Activated T-helper 17 cell treated with anti-CD3 and anti-CD28 coated beads, Interleukin-2, amount 50 U/mL, for 72 hours (primary cell): Measurements from ENCODE around the gene CARHSP1. TPM values are rescaled to one million over a fixed set of nuclear protein-coding genes. Genes with fewer than 3 reads are reported as not detected.

Source experiments
- ATAC-seq: fragments of 150-1000 bp; cut with Tn5 transposase; replicated peaks from 2 replicates; pipeline ENCODE4 v1.10.0; 2021; ENCODE audit warnings: mild to moderate bottlenecking, moderate library complexity
- H3K27ac Mint-ChIP-seq: one replicate; pipeline ENCODE4 v1.8.0; 2022; ENCODE audit warnings: mixed read lengths
- H3K27me3 Mint-ChIP-seq: one replicate; pipeline ENCODE4 v1.8.0; 2022; ENCODE audit warnings: mixed read lengths
- H3K36me3 Mint-ChIP-seq: one replicate; pipeline ENCODE4 v1.8.0; 2022; ENCODE audit warnings: low read depth, mild to moderate bottlenecking, mixed read lengths
- H3K4me1 Mint-ChIP-seq: one replicate; pipeline ENCODE4 v1.8.0; 2022; ENCODE audit warnings: mixed read lengths
- H3K4me3 Mint-ChIP-seq: one replicate; pipeline ENCODE4 v1.8.0; 2022; ENCODE audit warnings: mild to moderate bottlenecking, mixed read lengths
- H3K9me3 Mint-ChIP-seq: one replicate; pipeline ENCODE4 v1.8.0; 2022; ENCODE audit warnings: mixed read lengths
- total RNA-seq, 2 donors: library from RNA; stranded (reverse); gene quantifications; one replicate each; pipeline ENCODE4 v1.2.3, GENCODE V29; 2022

Gene CARHSP1
- total RNA-seq, 2 donors from 2014 or later = 98.6 to 115 TPM

DNA sequence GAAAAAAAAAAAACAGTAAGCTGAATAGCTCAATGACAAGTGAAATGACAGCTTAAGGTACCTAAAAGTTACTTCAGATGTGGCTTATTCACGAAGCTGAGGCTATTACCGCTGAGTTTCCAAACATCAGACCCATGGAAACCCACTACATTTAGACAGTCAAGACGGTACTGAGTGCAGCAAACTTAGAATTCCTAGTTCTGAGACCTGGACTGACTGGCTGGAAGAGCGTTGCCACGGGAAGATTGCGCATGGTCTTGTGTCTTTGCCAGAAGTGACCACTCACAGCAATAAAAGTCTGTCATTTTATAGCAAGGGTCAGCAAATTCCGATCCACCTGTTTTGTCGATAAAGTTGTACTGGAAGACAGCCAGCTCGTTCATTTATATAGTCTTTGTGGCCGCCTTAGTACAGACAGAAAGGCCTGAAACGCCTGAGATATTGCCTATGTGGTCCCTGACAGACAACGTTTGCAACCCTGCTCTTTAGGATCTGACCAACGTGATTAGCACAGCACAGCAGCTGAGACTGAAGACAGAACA, 32.6 kb upstream of the CARHSP1 start:
- Mint-ChIP-seq H3K27me3 (no peaks in the 10 kb centered on the region), H3K4me3 (no peak overlapping the region), H3K27ac (no peak overlapping the region), H3K4me1 (no peaks in the 10 kb centered on the region), H3K36me3 (peaks cover 99% of the 10 kb centered on the region), H3K9me3 (no peaks in the 10 kb centered on the region)
- ATAC-seq = no peak

DNA sequence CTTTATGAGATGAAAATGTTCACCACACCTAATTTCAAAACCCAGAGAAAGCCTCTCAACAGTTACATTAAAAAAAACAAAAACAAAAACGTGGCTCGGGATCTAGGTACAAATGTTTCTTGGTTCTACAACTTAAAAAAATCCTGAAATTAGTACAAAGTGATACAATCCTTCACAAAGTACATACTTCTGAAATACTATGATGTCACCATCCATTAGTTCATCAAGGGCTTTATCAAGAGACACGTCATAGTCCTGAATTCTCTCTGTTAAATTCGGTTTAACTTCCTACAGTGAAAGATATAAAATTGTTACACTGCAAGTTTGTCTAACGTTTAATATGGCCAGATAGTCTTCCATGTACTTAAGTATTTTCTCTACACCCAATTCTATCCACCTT, 31.5 kb upstream of the CARHSP1 start:
- no peaks in the 10 kb centered on the region for H3K9me3 Mint-ChIP-seq
- no peak overlapping the region for H3K4me3 Mint-ChIP-seq
- H3K27ac Mint-ChIP-seq = peak overlapping the region; percentile 41
- H3K36me3 Mint-ChIP-seq = peaks cover 99% of the 10 kb centered on the region
- ATAC-seq = no peak
- no peaks in the 10 kb centered on the region for H3K4me1 Mint-ChIP-seq
- no peaks in the 10 kb centered on the region for H3K27me3 Mint-ChIP-seq

DNA sequence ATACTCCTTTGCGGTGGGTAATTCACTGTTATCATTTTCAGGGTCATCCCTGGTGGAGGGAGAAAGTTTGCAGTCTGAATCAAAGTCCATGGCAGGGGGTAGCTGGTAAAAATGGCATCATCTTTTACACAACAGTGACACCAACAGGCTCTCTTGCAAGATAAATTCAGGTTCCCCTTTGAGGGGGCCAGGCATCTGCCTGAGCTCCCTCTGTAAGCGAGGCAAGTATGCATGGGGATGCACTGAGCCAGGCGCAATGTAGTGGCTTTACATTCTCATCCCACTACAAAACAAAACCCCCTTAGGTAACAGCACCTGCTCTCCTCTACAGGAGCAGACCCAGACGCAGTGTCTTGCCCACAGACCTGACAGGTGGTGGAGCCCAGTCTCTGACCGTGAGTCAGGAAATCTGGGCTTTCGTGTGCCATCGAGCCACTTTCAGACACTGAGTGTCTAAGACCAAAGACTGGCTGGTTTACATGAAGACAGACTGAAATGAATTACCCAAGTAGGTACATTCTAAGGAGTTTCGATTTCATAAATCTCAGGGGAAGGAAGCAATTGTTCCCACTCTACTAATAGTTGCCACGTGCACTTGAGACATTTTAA, 31.0 kb upstream of the CARHSP1 start:
- Mint-ChIP-seq H3K4me1 (no peaks in the 10 kb centered on the region), H3K27ac (peak overlapping the region; percentile 36), H3K36me3 (peaks cover 99% of the 10 kb centered on the region), H3K9me3 (no peaks in the 10 kb centered on the region), H3K4me3 (no peak overlapping the region), H3K27me3 (no peaks in the 10 kb centered on the region)
- no peak for ATAC-seq

DNA sequence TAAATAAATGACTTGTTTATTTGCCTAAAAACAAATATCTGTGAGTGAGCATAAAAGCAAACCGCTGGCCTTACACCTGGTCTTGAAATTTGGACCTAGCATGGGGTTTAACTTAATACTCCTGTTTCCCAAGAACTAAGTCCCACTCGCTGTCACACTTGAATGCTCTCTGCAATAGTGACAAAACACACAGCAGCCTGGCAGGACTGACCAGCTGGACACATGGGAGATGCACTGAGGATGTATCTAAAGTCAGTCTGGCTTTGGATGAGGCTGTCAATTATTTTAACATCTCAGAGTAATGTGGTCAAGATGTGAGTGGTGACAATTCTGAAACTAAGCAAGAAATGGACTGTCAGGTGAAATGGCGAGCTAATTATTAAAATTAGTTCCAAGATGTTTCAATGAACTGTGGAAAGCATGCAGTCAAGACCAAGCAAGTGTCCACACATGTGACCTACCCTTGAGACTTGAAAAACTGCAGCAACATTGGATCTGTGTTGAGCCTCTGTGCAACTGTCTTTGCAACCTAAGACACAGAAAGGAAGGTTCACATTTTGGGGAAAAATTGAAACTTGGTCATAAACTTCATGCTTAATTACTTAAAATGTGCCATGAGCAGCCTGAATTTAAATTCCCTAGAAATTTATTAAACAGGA, 30.0 kb upstream of the CARHSP1 start:
- peaks cover 100% of the 10 kb centered on the region for H3K36me3 Mint-ChIP-seq
- H3K4me1 Mint-ChIP-seq = no peaks in the 10 kb centered on the region
- peak overlapping the region; percentile 25 for H3K27ac Mint-ChIP-seq
- H3K27me3 Mint-ChIP-seq = no peaks in the 10 kb centered on the region
- H3K9me3 Mint-ChIP-seq = no peaks in the 10 kb centered on the region
- no peak overlapping the region for H3K4me3 Mint-ChIP-seq
- ATAC-seq = no peak

DNA sequence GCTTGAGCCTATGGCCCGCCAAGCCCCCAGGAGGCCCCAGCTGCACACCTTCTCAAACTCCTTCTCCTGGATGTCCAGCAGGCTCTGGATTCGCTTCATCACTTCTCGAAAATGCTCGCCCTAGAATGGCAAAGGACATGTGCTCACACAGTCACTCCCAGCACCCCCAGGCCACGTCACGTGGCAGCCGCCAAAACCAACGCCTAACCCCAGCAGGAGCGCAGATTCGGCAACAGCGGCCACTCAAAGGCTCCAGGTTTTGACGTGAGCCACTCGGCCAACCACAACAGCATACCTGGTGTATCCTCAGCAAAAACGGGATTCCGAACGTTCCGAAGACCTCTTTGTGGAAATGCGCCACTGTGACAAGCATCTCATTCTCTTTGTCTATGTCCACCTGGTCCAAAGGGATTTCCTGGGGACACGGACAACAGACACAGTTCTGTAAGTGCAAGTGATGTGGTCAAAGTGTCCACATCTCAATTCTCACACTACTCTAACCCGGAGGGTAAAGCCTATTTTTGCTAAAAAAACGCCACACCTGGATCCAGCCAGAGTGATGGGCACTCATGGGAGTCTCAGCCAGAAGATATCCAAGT, 26.0 kb upstream of the CARHSP1 start:
- Mint-ChIP-seq H3K36me3 (peaks cover 100% of the 10 kb centered on the region), H3K4me1 (peaks cover 8% of the 10 kb centered on the region), H3K9me3 (no peaks in the 10 kb centered on the region), H3K4me3 (no peak overlapping the region), H3K27ac (no peak overlapping the region), H3K27me3 (no peaks in the 10 kb centered on the region)
- ATAC-seq = no peak

DNA sequence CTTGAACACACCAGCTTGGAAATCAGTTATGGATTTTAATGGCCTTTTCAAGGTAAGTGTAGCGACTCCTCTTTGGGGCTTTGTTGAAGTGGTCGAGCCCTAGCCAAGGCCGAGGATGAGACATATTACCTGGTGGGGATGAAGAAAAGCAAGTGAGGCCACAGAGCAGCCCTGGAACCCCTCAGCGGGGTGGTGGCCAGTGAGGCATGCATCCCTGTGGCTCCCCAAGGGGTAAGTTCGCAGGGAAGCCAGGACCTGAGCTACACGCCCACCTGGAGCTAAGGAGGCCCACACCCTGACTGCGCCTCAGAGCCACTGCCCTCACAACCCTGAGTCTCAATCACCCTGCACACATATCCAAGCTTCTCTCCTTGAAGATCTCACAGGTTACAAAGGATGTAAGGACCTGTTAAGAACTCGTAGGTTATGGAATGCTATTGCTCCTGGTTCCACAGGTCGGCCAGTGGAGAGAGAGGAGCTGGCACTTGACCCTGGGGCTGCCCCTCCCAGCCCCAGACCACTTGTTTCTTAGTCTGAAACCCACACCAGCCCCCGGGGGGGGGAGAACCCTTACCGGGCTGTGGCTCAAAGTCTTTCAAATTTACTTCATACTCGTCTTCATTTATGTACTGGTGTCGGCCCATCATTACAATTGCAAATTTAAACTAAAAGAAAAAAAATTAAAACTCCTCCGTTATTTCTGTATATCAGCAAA, 25.3 kb upstream of the CARHSP1 start:
- H3K4me1 Mint-ChIP-seq = peaks cover 8% of the 10 kb centered on the region
- ATAC-seq = no peak
- H3K27ac Mint-ChIP-seq = peak overlapping the region; percentile 97
- H3K9me3 Mint-ChIP-seq = no peaks in the 10 kb centered on the region
- peaks cover 93% of the 10 kb centered on the region for H3K36me3 Mint-ChIP-seq
- H3K27me3 Mint-ChIP-seq = no peaks in the 10 kb centered on the region
- H3K4me3 Mint-ChIP-seq = no peak overlapping the region

DNA sequence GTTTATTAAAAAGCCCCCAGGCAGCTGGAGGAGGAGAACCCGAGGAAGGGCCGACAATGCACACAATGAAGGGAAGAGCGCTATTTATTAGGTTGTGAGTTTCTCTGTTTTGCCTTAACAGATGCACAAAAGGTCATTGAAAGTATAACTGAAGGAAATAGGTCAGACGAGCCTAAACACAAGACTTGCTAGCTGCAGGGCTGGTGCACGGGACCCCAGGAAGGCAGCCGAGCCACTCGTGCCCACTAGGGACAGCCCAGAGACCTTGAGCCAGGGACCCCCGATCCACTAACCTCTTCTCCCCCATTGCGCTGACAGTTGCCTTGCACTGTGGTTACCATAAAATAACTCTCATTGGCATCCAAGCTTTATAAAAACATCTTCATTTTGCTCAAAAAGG, 24.6 kb upstream of the CARHSP1 start:
- H3K36me3 Mint-ChIP-seq = peaks cover 86% of the 10 kb centered on the region
- no peaks in the 10 kb centered on the region for H3K9me3 Mint-ChIP-seq
- H3K27me3 Mint-ChIP-seq = no peaks in the 10 kb centered on the region
- H3K4me3 Mint-ChIP-seq = peak overlapping the region; percentile 80
- no peak for ATAC-seq
- peak overlapping the region; percentile 97 for H3K27ac Mint-ChIP-seq
- H3K4me1 Mint-ChIP-seq = peaks cover 8% of the 10 kb centered on the region

DNA sequence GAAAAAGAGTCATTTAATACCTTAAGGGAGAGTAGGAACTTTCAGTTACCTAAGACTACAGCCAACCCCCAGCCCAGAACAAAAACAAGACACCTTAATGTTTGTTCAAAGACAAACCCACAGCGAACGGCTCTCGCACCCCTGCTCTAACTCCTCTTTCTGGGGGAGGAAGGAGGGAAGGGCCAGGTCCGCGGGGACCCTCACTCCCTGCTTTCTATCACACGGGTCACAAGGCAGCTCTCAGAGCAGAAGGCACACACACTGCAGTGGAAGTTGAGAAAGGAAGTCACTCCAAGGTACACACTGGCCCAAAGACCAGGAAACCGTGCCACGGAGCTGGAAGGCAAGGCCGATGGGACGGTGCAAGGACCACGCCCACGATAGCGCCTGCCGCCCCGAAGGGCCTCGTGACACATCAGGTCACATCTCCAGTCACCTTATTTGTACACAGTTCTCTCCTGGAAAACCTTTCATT, 23.3 kb upstream of the CARHSP1 start:
- peak; percentile 52 for ATAC-seq
- Mint-ChIP-seq H3K27me3 (no peaks in the 10 kb centered on the region), H3K27ac (peak overlapping the region; percentile 97), H3K9me3 (no peaks in the 10 kb centered on the region), H3K4me3 (peak overlapping the region; percentile 80), H3K36me3 (peaks cover 76% of the 10 kb centered on the region), H3K4me1 (peaks cover 12% of the 10 kb centered on the region)

DNA sequence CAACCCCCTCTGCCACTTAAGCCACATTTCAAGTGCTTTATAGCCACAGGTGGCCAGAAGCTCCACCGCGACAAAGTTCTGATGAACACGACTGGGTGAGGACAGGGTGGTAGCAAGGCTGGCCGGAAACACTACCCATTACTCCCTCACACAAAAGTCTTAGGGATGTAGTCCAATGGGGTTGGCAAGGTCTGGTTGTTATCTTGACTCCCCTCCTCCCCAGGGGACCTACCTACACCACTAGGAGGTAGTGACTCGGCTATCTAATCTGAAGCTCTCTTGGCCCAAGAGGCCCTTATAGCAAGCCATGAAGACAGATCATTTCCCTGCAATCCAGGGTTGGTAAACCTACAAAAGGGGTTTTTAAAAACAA, 21.7 kb upstream of the CARHSP1 start:
- H3K9me3 Mint-ChIP-seq = no peaks in the 10 kb centered on the region

DNA sequence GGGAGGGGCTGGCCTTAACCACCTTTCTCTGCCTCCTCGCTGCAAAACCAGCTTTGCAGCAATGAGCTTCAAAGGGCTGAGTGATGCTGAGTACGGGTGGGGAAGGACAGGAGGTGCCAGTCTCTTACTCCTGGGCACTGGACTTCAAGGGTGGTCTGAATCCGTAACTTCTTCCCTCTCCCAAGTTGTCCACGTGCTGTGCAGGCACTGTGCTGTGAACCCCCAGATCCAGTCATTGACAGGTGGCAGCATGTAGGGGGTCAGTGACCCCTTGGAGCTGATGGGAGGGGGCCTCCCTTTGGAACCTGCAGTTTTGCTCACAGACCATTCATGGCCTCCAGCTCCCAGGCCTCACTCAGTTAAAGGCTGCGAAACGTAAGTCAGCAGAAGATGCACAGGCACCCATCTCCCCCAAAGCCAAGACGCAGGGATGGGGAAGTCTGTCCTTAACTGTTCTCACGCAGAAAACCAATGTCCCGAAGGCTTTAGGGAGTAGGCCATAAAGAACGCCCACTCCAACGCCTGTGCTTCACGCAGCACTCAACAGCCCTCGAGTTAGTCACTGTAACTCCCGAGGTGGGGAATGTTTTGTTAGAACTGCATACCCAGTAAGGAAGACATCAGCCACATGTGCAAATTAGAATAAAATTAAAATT, 21.2 kb upstream of the CARHSP1 start:
- Mint-ChIP-seq H3K27ac (peak overlapping the region; percentile 97), H3K4me3 (peak overlapping the region; percentile 80), H3K27me3 (no peaks in the 10 kb centered on the region), H3K36me3 (peaks cover 58% of the 10 kb centered on the region), H3K9me3 (no peaks in the 10 kb centered on the region), H3K4me1 (peaks cover 21% of the 10 kb centered on the region)
- no peak for ATAC-seq

More for the DNA sequence above, 21.7 kb upstream of the CARHSP1 start:
- no peaks in the 10 kb centered on the region for H3K27me3 Mint-ChIP-seq
- no peak for ATAC-seq
- H3K36me3 Mint-ChIP-seq = peaks cover 63% of the 10 kb centered on the region
- H3K27ac Mint-ChIP-seq = peak overlapping the region; percentile 97
- peak overlapping the region; percentile 80 for H3K4me3 Mint-ChIP-seq
- peaks cover 18% of the 10 kb centered on the region for H3K4me1 Mint-ChIP-seq

DNA sequence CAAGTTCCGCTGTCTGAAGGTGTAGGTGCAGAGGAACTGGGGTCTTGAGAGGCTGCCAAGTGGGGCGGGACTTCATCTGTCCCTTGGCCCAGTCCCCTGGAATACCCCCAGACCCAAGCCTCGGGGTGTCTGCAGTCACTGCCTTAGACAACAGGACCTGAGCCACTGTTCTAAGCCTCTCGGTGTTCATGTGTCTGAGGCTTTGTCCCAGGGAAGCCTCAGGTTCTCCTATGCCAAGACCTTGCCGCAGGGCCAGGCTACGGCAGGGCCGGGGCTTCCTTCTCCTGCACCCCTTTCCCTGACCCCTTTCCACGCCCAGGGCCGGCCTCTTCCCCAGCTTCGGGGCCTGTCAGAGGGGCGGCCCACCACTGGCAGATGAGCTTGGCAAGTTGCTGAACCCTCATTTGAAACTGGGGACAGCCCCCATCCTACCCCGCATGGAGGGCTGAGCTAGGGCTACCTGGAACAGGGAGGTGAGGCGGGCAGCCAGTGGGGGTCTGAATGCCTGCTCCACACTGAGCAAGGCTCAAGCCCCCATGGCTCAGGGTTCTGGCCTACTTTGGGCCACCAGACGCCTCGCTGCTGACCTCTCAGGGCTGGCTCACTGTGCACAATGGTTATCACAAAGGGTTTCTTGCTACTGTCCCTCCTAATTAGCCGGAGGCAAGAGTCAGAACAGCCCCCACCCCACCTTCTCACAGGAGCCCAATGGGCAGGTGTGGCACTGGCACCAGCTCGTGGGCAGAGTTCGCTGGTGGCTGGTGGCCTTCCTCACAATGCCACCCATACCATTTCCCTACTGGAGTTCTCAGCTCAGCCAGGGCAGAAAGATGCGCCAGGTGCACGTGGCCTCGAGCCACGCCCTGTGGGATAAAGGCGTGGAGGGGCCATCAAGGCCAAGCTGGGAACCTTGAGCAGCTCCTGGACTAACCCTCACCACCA, 20.4 kb upstream of the CARHSP1 start:
- H3K9me3 Mint-ChIP-seq = no peaks in the 10 kb centered on the region
- no peak for ATAC-seq
- peaks cover 50% of the 10 kb centered on the region for H3K36me3 Mint-ChIP-seq
- H3K4me1 Mint-ChIP-seq = peaks cover 21% of the 10 kb centered on the region
- H3K4me3 Mint-ChIP-seq = no peak overlapping the region
- H3K27ac Mint-ChIP-seq = no peak overlapping the region
- H3K27me3 Mint-ChIP-seq = no peaks in the 10 kb centered on the region

DNA sequence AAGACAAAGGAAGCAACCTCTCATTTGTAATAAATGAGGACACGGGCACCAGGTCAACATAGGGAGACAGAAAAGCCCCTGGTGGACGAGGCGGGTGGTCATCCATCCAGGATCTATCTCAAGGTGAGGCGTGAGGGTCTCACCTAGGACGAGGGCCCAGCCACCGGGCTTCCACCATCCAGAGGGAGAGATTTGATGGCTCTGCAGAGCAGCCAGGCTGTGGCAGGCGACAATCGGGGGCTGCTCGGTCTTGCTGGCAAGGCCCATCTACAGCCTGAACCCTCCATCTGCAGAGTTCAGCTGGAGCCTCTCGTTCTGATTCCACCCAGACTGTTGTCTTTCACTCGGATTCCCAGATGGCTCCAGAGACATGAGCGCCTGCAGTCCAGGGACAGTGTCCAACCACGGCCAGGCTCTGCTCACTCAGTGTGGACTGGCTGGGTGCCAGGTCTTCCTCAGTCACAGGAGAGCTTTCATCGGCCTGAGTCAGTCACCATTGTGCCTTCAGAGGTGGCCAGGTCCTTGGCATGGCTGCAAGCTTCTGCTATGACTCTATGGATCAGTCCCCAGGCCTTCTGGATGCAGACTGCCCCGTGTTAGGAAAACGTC, 19.2 kb upstream of the CARHSP1 start:
- peaks cover 38% of the 10 kb centered on the region for H3K36me3 Mint-ChIP-seq
- no peak overlapping the region for H3K4me3 Mint-ChIP-seq
- H3K9me3 Mint-ChIP-seq = no peaks in the 10 kb centered on the region
- H3K27ac Mint-ChIP-seq = no peak overlapping the region
- no peaks in the 10 kb centered on the region for H3K27me3 Mint-ChIP-seq
- H3K4me1 Mint-ChIP-seq = peaks cover 21% of the 10 kb centered on the region
- ATAC-seq = no peak

DNA sequence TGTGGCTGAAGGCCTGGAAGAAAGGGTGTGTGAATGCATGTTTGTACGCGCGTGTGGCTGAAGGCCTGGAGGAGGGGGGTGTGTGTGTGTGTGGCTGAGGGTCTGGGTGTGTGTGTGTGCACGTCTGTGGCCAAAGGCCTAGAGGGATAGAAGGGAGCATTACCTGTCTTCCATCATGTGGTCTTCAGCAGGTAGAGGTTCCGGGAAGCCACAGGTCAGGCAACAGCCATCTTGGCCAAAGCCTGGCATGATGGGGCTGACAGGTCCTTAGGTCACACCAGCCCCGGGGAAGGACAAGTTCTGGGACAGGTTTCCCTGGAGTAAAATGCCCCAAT, 18.6 kb upstream of the CARHSP1 start:
- Mint-ChIP-seq H3K4me3 (no peak overlapping the region), H3K27ac (no peak overlapping the region), H3K27me3 (no peaks in the 10 kb centered on the region), H3K4me1 (peaks cover 21% of the 10 kb centered on the region), H3K36me3 (peaks cover 32% of the 10 kb centered on the region), H3K9me3 (no peaks in the 10 kb centered on the region)
- no peak for ATAC-seq
